GM18861 (cell line): ENCODE data around the gene NKX1-1.
"Not testable (repeated sequence)": the region's sequence is repeated elsewhere in the genome, so short reads cannot be mapped to it uniquely, and the experiment has no call there.

ENCODE experiments used
- ATAC-seq: cut with Tn5 transposase; IDR thresholded peaks from one replicate; pipeline ENCODE4 v1.9.1; 2021; ENCODE audit not compliant: unreplicated experiment

NKX1-1 gene

GRCh38 chr4:1393866-1394265, 12.4 kb downstream of the NKX1-1 start:
- ATAC-seq: no peak

GRCh38 chr4:1393363-1393762, 12.9 kb downstream of the NKX1-1 start:
- ATAC-seq: not testable (repeated sequence)

GRCh38 chr4:1385373-1386340, 20.6 kb downstream of the NKX1-1 start:
- ATAC-seq: no peak

- ATAC-seq: no peak
Observed at GRCh38 chr4:1384675-1385372, 21.4 kb downstream of the NKX1-1 start.

GRCh38 chr4:1383728-1384591, 22.3 kb downstream of the NKX1-1 start:
- no peak for ATAC-seq

- no peak for ATAC-seq
Observed at GRCh38 chr4:1382776-1383727, 23.2 kb downstream of the NKX1-1 start.

- no peak for ATAC-seq
Observed at GRCh38 chr4:1381944-1382541, 24.2 kb downstream of the NKX1-1 start.

- ATAC-seq: no peak
Observed at GRCh38 chr4:1381181-1381621, 25.0 kb downstream of the NKX1-1 start.

- ATAC-seq: no peak
Observed at GRCh38 chr4:1380368-1381151, 25.7 kb downstream of the NKX1-1 start.

- no peak for ATAC-seq
Observed at GRCh38 chr4:1379801-1380331, 26.4 kb downstream of the NKX1-1 start.

- ATAC-seq: no peak
Observed at GRCh38 chr4:1379351-1379781, 26.9 kb downstream of the NKX1-1 start.

GRCh38 chr4:1378559-1379231, 27.5 kb downstream of the NKX1-1 start:
- no peak for ATAC-seq

- no peak for ATAC-seq
Observed at GRCh38 chr4:1377606-1378261, 28.5 kb downstream of the NKX1-1 start.

- no peak for ATAC-seq
Observed at GRCh38 chr4:1376841-1377605, 29.2 kb downstream of the NKX1-1 start.

- no peak for ATAC-seq
Observed at GRCh38 chr4:1376391-1376840, 29.8 kb downstream of the NKX1-1 start.

- ATAC-seq: no peak
Observed at GRCh38 chr4:1375761-1376322, 30.4 kb downstream of the NKX1-1 start.
